GM21390 (cell line): ENCODE results near the gene USP25.

Experiments used
- ATAC-seq: cut with Tn5 transposase; IDR thresholded peaks from one replicate; pipeline ENCODE4 v1.9.1; 2021; ENCODE audit not compliant: unreplicated experiment

The USP25 gene

DNA sequence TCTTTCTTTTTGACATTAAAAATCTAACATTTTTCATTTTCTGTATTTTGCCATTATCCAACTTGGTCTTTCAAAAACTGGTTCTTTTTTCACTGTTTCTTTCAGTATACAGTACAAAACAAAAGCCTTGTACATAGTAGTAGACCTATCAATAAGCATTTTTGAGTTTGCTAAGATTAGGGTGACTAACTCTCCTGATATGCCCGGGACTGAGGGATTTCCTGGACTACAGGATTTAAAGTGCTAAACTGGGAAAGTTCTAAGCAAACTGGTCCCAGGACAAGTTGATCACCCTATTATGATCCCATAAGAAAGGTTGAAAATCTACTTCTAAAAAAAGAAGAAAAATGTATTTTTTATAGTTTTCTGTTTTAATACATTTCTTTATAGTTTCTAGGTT is 120.9 kb downstream of the USP25 start:
- no peak for ATAC-seq

DNA sequence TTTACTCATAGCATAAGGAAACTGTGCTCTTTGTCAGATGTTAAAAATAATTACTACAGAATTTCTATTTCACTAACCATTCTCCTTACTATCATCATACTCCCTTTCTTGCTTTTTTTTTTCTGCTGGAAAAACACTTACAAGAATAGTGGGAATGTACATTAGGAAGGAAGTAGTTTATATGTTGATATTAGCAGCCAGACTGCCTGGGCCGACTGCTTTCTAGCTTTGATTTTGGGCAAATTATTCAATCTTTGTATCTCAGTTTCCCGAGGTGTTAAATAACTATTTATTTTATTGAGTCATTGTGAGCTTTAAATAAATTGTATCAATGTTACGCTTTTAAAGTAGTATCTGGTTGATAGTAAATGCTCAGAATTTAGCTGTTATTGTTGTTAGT is 122.4 kb downstream of the USP25 start:
- ATAC-seq, result no peak

- ATAC-seq, result no peak
Observed at GRCh38 chr21:15853126-15853525, 123.3 kb downstream of the USP25 start.

DNA sequence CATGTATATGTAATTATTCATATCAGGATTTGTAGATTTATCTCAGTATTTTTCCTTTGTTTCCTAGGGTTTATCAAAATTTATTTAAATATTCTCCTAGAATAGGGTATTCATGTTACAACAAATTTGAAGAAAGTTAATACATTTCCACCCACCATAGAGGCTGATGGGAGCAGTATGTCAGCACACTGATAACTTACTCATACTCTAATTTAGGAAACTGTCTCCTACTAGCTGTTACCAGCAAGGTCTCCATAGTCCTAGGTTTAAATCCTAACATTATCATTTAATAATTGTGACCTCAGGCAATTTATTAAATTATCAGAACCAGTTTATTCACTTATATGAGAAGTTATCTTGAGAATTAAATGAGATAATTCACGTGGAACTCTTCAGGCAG is 127.0 kb downstream of the USP25 start:
- no peak for ATAC-seq

DNA sequence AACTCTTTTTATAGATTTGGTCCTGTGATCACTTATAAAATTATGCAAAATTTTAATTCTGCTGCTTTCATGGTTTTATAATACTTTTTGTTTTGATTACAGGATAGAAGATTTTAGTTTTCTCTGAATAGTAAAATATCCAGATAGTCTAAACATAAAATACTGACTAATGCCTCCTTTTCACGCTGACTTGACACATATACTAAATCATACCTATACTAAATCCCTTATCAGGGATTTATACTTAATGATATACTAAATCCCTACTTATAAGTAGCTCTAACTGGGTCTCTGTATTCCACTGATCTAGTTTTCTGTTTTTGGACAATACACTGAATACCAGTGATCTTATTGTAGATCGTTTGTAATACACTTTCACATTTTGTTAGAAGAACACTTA is 128.0 kb downstream of the USP25 start:
- ATAC-seq, result no peak

DNA sequence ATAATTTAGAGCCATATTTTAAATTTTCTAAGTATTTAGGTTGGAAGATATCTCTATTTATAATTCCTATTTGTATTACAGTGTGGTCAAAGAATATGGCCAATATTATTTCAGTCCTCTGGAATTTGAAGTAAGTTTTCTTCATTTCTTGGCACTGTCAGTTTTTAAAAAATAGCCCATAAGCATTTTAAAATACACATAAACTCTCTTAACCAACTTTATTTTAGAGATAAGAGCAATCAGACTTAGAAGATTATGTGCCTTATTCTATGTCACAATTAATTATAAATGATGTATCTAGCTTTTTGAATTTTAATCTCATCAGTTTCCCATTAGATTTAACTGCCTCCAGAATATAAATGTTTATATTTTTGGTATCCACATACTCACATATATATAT is 130.8 kb downstream of the USP25 start:
- ATAC-seq, result no peak

- no peak for ATAC-seq
Observed at GRCh38 chr21:15868940-15869339, 139.2 kb downstream of the USP25 start.

- ATAC-seq, result no peak
Observed at GRCh38 chr21:15870819-15871218, 141.0 kb downstream of the USP25 start.

- ATAC-seq, result no peak
Observed at GRCh38 chr21:15872236-15872635, 142.5 kb downstream of the USP25 start.

GRCh38 chr21:15874615-15875014 is 144.8 kb downstream of the USP25 start:
- ATAC-seq, result no peak

GRCh38 chr21:15875286-15875685 is 145.5 kb downstream of the USP25 start:
- ATAC-seq, result no peak

DNA sequence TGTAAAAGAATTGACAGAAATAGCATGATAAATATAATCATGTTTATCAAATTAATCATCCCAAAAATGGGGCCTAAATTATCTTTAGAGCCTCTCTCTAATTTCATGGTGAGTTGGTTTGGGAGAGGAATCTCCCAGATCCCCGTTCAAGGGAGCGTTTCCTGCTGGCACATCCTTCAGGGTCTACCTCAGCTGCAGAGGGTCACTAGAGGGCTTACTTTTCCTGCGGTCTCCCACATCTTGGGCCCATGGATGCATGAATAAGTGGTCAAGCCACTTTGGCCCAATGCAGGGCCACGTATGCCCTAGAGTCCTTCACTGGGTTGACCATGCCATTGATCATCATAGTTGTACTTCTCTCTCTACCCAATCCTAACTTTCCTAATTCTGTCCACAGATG is 164.1 kb downstream of the USP25 start:
- no peak for ATAC-seq

DNA sequence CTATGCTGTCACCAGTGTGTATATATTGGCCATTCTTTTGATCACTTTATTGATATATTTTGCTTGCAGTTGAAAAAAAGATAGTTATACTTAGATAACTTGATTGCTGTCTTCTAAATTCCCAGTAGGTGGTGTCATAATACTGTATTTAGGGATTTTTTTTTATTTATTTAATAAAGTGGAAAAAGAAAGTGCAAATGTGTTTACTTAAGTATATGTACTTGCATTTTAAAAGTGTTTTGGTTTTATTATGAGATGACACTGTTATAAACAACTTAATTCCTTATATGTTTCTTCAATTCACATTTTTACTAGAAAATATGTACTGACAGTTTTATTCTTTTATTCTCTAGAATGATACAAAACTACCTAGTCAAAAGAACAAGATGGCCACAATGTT is 164.8 kb downstream of the USP25 start:
- no peak for ATAC-seq

DNA sequence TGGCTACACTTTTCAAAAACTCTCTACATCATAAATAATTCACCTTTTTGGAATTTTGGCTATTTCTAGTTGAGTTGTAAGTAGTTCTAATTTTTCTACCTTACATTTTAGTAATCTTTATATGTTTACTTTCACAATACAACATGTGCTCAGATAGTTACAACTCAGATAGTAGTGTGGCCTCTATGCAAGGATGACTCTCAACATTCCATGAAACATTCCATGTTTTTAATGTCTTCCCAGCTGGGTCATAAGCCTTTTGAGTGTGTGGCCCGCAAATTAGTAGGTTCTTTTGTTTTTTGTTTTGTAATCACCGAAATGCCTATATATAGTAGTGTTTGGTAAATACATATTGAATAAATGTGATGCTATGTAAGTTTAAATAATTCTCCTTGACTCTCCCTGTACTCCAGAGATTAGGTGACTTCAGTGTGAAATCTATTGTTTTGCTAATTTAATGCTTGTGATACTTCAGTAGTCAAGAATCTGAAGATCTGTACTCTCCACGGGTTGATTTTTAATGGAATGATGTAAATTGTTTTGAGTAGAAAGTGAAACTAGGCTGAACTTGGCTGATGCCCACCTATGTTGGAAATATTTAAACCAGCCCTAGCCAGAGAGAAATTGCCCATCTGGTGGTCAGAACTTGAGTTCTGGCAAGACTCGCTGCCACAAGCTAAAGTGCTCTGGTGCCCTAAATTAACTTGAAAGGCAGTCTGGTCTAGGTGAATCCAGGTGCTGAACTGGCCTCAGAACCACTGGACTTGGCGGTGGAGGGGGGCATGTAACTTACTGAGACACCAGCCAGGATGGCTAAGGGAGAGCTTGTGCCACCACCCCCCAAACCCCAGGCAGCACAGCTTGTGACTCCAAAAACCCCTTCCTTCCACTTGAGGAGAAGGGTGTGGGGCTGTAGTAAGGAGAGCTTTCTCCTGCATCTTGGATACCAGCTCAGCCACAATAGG is 165.6 kb downstream of the USP25 start:
- no peak for ATAC-seq

DNA sequence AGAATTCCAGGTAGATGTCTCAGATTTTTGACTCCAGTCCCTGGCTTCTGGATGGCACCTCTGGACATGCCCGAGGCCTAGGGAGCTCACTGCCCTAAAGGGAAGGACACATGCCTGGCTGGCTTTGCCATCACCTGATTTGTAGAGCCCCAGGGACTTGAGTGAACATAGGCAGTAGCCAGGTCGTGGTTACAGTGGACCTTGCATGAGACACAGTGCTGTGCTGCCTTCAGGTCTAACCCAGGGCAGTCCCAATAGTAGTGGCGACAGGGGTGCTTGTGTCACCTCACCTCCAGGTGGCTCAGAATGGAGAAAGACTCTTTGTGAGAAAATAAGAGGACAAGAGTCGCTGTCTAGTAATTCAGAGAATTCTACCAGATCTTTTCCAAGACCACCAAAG is 166.7 kb downstream of the USP25 start:
- no peak for ATAC-seq

DNA sequence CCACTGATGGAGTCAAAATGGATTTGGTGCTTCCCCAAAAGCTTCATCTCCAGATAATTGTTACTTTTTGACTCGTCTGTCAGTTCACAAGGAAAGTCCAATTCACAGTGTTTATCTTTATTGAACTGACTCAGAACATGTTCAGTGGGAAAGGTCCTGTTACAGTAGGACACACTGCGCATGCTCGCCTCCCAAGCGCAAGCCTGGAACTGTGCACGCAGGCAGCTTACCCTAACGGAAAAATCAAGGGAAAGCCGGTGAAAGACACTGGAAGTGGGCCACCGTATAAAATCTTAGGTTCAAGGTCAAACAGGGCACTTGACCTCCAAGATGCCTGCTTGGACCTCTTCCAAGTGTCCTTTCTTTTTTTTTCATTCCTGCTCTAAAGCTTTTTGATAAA is 174.6 kb downstream of the USP25 start:
- no peak for ATAC-seq

DNA sequence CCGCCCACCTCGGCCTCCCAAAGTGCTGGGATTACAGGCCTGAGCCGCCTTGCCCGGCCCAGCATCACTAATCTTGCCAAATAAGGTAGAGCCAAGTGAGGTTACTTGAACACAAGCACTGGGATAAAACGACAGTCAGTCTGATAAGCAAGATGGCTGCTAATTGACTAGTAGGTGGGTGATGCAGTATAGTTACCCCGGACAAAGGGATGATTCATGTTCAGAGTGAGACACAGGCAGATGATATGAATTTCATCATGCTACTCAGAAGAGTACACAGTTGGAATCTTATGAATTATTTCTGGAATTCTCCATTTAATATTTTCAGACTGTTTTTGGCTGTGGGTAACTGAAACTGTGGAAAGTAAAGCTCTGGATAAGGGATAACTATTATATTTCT is 178.4 kb downstream of the USP25 start:
- ATAC-seq, result no peak

GRCh38 chr21:15928196-15928595 is 198.4 kb downstream of the USP25 start:
- ATAC-seq, result no peak

DNA sequence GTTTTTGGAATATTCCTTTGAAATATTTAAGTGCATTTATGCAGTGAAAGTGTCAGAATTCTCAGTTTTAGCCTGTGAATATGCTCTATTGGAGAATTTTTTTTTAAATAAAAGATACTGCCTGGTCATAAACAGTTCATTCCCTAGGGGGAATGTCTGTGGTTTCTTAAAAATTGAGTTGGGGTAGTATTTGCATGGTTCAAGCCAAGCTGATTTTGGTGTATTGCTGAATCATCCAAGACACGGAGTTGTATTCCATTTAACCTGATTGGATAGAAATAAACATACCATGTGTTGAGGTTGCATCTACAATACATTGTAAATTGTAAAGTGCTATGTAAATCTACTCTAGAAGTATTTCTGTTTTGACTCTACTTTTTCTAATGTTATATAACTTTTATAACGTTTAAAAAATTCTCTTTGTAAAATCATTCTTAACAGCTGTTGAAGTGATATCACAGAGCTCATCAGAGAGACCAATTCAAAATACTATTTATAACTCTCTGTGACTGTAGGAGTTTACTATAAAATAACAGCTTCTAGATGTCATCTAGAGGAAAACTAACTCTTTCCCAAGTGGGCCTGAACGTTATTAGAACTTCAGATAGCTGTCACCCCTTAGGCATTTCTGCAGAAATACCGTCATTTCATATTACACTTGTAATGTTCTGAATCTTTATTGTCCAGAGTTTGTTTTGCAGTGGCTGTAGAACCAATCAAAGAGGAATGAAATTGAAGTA is 199.1 kb downstream of the USP25 start:
- no peak for ATAC-seq

GRCh38 chr21:15929536-15929935 is 199.8 kb downstream of the USP25 start:
- ATAC-seq, result no peak
